ENCODE data around the gene ITPKC. TPM values are rescaled to one million over a fixed set of nuclear protein-coding genes. Genes with fewer than 3 reads are reported as not detected.

ITPKC gene
- polyA plus RNA-seq, 1 donor from 2014 or later: 16.8 TPM

- no peak for TF ChIP-seq SMC3 (conservative IDR thresholded peaks at IDR 0.05; ENCODE audit: poor library complexity)
- no peak for TF ChIP-seq MXI1 (conservative IDR thresholded peaks at IDR 0.05; ENCODE audit: poor library complexity, severe bottlenecking)
- no peak for TF ChIP-seq RAD21 (conservative IDR thresholded peaks at IDR 0.05)
- TF ChIP-seq EP300 (conservative IDR thresholded peaks at IDR 0.05; ENCODE audit: poor library complexity, severe bottlenecking): no peak
- no peak for TF ChIP-seq TAF1 (IDR thresholded peaks at IDR 0.05; ENCODE audit: low read depth)
- TF ChIP-seq POLR2AphosphoS5 (IDR thresholded peaks at IDR 0.05): no peak
- TF ChIP-seq CTCF (IDR thresholded peaks at IDR 0.05; ENCODE audit: poor library complexity, severe bottlenecking): no peak
- no peak for TF ChIP-seq REST (IDR thresholded peaks at IDR 0.05; ENCODE audit: borderline replicate concordance)
- TF ChIP-seq EZH2 (IDR thresholded peaks at IDR 0.05; ENCODE audit: borderline replicate concordance, insufficient read depth, low read length, poor library complexity, severe bottlenecking): no peak
- H3K27me3 ChIP-seq (ENCODE audit: insufficient read depth, low read depth, low read length): no peaks in the 10 kb centered on the region
- no peak overlapping the region for H3K9ac ChIP-seq (ENCODE audit: low read length)
- H3K36me3 ChIP-seq (ENCODE audit: insufficient read depth, low read length): peaks cover 4% of the 10 kb centered on the region
- no peaks in the 10 kb centered on the region for H3K9me2 ChIP-seq (ENCODE audit: insufficient read depth, low read length)
- H3K79me2 ChIP-seq (replicated peaks; ENCODE audit: insufficient read depth, low read length): peaks cover 4% of the 10 kb centered on the region
- no peak overlapping the region for H3K4me2 ChIP-seq (ENCODE audit: low read length)
- H3K27ac ChIP-seq (ENCODE audit: low read length): no peak overlapping the region
- H3K9me3 ChIP-seq (ENCODE audit: low read length): no peaks in the 10 kb centered on the region
- H2AFZ ChIP-seq (ENCODE audit: low read depth, low read length): no peak overlapping the region
- no peaks in the 10 kb centered on the region for H4K20me1 ChIP-seq (ENCODE audit: insufficient read depth)
- H3K4me3 ChIP-seq (ENCODE audit: low read length): no peak overlapping the region
- H3F3A ChIP-seq (ENCODE audit: insufficient read depth, low read length, poor library complexity, severe bottlenecking): no peaks in the 10 kb centered on the region
Measured at GRCh38 chr19:40709817-40710216, 7.1 kb upstream of the ITPKC start.

- Histone ChIP-seq H4K20me1 (ENCODE audit: insufficient read depth) (no peaks in the 10 kb centered on the region), H3K27ac (ENCODE audit: low read length) (peak overlapping the region; percentile 96), H3K79me2 (replicated peaks; ENCODE audit: insufficient read depth, low read length) (peaks cover 21% of the 10 kb centered on the region), H3K4me2 (ENCODE audit: low read length) (peak overlapping the region; percentile 72), H3K9ac (ENCODE audit: low read length) (peak overlapping the region; percentile 84), H3K27me3 (ENCODE audit: insufficient read depth, low read depth, low read length) (no peaks in the 10 kb centered on the region), H3K9me2 (ENCODE audit: insufficient read depth, low read length) (no peaks in the 10 kb centered on the region), H3K36me3 (ENCODE audit: insufficient read depth, low read length) (no peaks in the 10 kb centered on the region), H3K4me3 (ENCODE audit: low read length) (peak overlapping the region; percentile 97), H3F3A (ENCODE audit: insufficient read depth, low read length, poor library complexity, severe bottlenecking) (peaks cover 4% of the 10 kb centered on the region), H2AFZ (ENCODE audit: low read depth, low read length) (no peak overlapping the region), H3K9me3 (ENCODE audit: low read length) (no peaks in the 10 kb centered on the region)
- TF ChIP-seq CTCF (IDR thresholded peaks at IDR 0.05; ENCODE audit: poor library complexity, severe bottlenecking) (no peak), REST (IDR thresholded peaks at IDR 0.05; ENCODE audit: borderline replicate concordance) (no peak), TAF1 (IDR thresholded peaks at IDR 0.05; ENCODE audit: low read depth) (no peak), EP300 (conservative IDR thresholded peaks at IDR 0.05; ENCODE audit: poor library complexity, severe bottlenecking) (no peak), RAD21 (conservative IDR thresholded peaks at IDR 0.05) (no peak), SMC3 (conservative IDR thresholded peaks at IDR 0.05; ENCODE audit: poor library complexity) (no peak), POLR2AphosphoS5 (IDR thresholded peaks at IDR 0.05) (no peak), MXI1 (conservative IDR thresholded peaks at IDR 0.05; ENCODE audit: poor library complexity, severe bottlenecking) (no peak), EZH2 (IDR thresholded peaks at IDR 0.05; ENCODE audit: borderline replicate concordance, insufficient read depth, low read length, poor library complexity, severe bottlenecking) (no peak)
Measured at GRCh38 chr19:40713939-40714338, 3.0 kb upstream of the ITPKC start.

All from neural cell (in vitro differentiated cells).